ENCODE data around the gene CXCR6. TPM values are rescaled to one million over a fixed set of nuclear protein-coding genes. Genes with fewer than 3 reads are reported as not detected.

The CXCR6 gene
- total RNA-seq, 2 donors from 2014 or later = 1.0 to 1.6 TPM

DNA sequence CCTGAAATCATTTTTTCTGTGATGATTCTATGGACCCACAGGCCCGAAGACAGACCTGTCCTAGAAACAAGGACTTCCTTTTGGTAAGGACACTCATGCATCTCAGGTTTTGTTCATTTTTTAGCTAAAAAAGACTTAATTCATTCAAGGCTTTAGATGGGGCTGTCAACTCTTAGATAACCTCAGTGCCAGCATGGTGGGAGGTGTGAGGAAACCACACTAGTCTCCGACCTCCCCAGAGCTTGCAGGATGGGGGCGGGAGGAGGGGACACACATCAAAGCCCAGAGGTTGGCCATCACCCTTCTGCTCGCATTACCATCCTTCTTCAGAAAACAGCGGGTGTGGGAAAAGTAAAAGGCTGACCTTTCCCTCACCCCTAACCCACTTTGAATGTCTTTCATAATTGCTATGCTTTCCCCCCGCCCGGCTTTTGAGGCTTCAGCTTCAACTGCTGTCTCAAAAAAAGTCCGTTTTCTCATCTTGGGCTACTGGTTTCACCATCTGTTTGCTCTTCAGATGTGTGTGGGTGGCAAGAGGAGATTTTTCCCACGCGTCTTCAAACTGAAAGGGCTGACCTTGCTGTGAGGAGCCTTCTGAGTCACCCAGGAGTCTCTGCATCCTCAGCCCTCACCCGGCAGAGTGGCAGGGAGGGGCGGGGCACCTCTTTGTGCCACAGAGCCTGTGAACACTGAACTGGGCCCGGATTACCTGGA is 27.6 kb upstream of the CXCR6 start:
- no peaks in the 10 kb centered on the region for H3K9me3 ChIP-seq
- no peak for DNase-seq
- peak overlapping the region in 1 of 2 donors; percentile 13 for H3K9ac ChIP-seq (ENCODE audit: low read depth in 2 of 2, low read length in 2 of 2)
- H3K27me3 ChIP-seq = no peaks in the 10 kb centered on the region
- no peak for TF ChIP-seq CTCF (IDR thresholded peaks at IDR 0.05)
- H3K36me3 ChIP-seq = no peaks in the 10 kb centered on the region
- H3K27ac ChIP-seq = no peak overlapping the region
- intact Hi-C loops (cut with DNase I) = no loop called here
- no peaks in the 10 kb centered on the region for H3K4me1 ChIP-seq
- H3K4me3 ChIP-seq = no peak overlapping the region

DNA sequence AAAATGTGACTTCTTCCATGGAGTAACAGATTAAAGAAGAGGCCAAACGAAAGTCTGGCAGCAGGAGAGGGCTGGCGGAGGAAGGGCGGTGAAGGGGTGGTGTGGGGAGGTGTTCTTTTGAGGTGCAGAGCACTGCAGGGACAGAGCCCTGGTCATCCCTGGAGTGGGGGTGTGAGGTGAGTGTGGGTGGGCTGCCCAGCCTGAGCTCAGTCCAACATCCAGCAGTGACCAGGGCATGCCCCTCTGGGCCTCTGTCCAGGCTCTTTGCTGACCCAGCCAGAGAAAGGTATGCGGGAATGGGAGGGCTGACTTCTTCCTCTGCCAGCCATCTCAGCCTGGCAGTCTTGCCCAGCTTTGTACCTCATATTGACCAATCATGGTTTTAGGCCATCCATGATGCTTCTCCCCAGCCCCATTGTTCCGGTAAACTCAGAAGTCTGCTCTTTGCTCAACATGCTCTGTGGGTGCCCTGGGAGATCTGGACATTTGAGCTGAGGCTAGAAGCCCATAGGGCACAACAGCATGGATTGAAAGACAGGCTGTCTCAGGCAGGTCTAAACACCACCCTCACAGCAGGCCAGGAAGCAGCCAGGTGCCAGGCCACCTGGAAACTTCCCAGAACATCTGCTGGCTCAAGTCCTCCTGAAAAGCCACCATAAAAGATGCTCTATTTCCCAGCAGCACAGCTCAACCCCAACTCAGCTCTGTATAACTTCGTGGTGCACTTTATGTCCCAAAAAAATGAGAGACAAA is 25.9 kb upstream of the CXCR6 start:
- Histone ChIP-seq H3K36me3 (no peaks in the 10 kb centered on the region), H3K27me3 (no peaks in the 10 kb centered on the region), H3K27ac (no peak overlapping the region), H3K4me1 (no peaks in the 10 kb centered on the region), H3K9me3 (no peaks in the 10 kb centered on the region), H3K9ac (ENCODE audit: low read depth in 2 of 2, low read length in 2 of 2) (no peak overlapping the region), H3K4me3 (no peak overlapping the region)
- no peak for TF ChIP-seq CTCF (IDR thresholded peaks at IDR 0.05)
- no peak for DNase-seq
- intact Hi-C loops (cut with DNase I) = no loop called here

DNA sequence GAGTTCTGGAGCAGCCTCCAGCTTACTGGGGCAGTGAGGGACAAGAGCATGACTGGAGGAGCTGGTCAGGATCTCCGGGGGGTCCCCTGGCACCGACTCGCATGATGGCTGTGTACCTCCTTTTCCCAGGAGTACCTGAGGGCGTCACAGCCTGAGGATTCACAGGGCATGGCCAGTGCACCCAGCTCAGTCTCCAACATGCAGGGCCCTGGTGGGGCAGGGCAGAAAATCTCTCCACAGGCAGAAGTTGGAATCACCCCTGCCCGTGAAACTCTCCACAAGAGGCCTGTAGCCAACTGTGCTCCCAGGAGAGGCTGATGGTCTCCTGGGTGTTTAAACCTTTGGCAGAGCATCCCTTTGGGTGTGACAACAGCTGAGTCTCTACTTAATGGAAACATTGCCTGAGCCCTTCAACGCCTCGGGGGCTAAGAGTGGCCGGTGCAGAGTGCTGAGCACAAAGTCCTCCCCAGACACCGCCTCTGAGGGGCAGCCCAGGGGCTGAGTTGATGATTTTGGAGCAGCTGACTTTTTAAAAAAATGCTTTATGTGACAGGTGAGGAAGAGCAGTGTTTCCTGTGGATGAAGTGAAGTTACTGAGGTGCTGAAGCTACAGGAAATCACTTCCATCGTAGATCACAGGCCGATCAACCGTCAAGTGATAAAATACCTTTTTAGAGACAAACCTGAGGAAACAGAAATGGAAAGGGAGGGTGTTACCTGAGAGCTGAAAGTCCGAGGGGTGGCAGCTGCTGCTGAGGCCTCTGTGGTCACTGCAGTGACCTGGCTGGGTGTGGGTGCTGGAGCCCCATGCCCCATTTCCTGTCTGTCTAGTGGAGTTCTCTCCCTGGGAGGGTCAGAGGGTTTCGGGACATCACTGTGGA is 21.9 kb upstream of the CXCR6 start:
- no peak for TF ChIP-seq CTCF (IDR thresholded peaks at IDR 0.05)
- Histone ChIP-seq H3K36me3 (no peaks in the 10 kb centered on the region), H3K4me1 (no peaks in the 10 kb centered on the region), H3K27ac (no peak overlapping the region), H3K9ac (ENCODE audit: low read depth in 2 of 2, low read length in 2 of 2) (no peak overlapping the region), H3K27me3 (no peaks in the 10 kb centered on the region), H3K4me3 (no peak overlapping the region), H3K9me3 (no peaks in the 10 kb centered on the region)
- intact Hi-C loops (cut with DNase I) = no loop called here
- DNase-seq = no peak

- Histone ChIP-seq H3K4me3 (no peak overlapping the region), H3K9me3 (no peaks in the 10 kb centered on the region), H3K9ac (ENCODE audit: low read depth in 2 of 2, low read length in 2 of 2) (no peak overlapping the region), H3K27ac (no peak overlapping the region), H3K36me3 (no peaks in the 10 kb centered on the region), H3K27me3 (no peaks in the 10 kb centered on the region), H3K4me1 (no peaks in the 10 kb centered on the region)
- DNase-seq = no peak
- intact Hi-C loops (cut with DNase I) = no loop called here
- no peak for TF ChIP-seq CTCF (IDR thresholded peaks at IDR 0.05)
Measured at GRCh38 chr3:45922039-45922326, 21.3 kb upstream of the CXCR6 start.

GRCh38 chr3:45922950-45923590 is 20.2 kb upstream of the CXCR6 start:
- H3K36me3 ChIP-seq = no peaks in the 10 kb centered on the region
- intact Hi-C loops (cut with DNase I) = no loop called here

More at GRCh38 chr3:45922950-45923590, 20.2 kb upstream of the CXCR6 start:
- Histone ChIP-seq H3K4me1 (no peaks in the 10 kb centered on the region), H3K9ac (ENCODE audit: low read depth in 2 of 2, low read length in 2 of 2) (no peak overlapping the region), H3K4me3 (no peak overlapping the region), H3K27me3 (no peaks in the 10 kb centered on the region), H3K27ac (no peak overlapping the region), H3K9me3 (no peaks in the 10 kb centered on the region)
- DNase-seq = no peak
- TF ChIP-seq CTCF (IDR thresholded peaks at IDR 0.05) = no peak

All from colonic mucosa (tissue), 4 donors.